Stimulated activated CD8-positive, alpha-beta memory T cell treated with anti-CD3 and anti-CD28 coated beads, Interleukin-15, amount 100 ng/mL, for 4 hours (primary cell): ENCODE results near the gene ATP6V1C2.
"Not testable (repeated sequence)": the region's sequence is repeated elsewhere in the genome, so short reads cannot be mapped to it uniquely, and the experiment has no call there.

Source experiments
- DNase-seq, 2 donors: peaks; one replicate each; pipeline ENCODE4 v3.0.0-alpha.2; 2020; ENCODE audit warnings: low read depth in 2 of 2

ATP6V1C2 gene

DNA sequence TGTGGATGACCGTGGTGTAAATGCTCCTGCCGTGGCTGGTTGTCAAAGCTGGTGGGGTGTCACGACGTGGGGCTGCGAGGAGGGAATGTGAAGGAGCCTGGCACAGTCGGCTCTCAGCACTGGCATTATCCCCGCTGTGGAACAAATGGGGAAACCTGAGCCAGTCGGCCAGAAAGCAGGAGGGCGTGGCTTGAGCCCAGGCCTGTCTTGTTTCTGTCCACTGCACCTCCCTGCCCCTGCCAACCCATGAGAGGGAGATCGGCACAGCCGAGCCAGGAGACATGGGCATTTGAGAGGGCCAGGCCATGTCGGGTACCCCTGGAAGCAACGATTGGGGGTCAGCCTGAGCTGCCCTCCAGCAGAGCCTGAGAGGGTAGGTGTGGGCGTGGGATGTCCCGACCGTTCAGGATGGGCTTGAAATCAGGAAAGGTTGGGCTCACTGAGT is 46.7 kb downstream of the ATP6V1C2 start:
- DNase-seq, result no peak

DNA sequence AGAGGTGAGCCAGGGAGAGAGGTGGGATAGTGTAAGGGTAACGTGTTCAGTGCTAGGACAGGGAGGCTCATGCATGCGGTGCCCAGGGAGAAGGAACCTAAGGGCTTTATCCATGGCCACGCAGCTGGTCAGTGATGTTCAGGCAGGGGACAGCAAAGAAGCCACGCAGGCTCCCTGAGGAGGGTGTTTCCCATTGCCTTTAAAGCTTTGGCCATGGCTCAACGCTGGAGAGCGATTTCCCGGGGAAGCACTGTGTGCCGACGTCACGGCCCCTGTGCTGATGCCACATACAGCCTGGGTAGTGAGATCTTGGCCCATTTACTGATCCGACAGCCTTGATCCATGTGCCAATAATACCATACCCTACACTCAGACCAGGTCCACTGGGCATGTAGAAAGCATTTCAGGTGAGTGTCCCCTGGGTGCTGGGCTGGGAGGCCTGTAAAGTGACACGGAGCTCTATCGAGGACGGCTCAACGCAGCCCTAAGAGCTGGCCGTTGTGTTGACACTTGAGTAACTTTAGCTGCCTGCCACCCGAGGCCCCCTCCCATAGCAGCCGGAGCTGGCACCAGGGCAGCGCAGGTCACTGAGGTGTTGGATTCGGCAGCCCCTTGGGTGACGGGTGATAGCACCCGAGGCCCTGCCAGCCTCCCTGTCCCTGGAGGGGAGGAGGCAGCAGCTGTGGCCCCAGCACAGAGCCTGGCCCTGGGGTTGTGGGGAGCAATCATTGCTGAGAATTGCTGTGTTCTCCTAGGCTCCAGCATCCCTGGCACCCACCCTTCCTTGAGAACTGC is 49.7 kb downstream of the ATP6V1C2 start:
- no peak for DNase-seq

DNA sequence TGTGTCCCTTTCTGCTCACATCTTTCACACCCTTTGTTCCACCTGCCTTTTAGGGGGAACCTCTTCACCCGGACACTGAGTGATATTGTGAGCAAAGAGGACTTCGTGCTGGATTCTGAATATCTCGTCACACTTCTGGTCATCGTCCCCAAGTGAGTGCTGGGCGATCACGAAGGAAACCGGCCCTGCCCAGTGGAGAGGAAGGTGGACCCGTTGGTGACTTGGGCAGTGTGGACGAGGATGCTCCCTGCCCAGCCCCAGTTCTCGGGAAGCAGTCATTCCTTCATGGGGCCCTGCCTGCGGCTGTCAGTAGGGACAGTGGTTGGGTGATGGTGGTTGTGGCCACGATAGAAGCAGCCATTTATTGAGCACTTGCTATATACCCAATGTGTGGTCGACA is 50.4 kb downstream of the ATP6V1C2 start:
- no peak for DNase-seq

DNA sequence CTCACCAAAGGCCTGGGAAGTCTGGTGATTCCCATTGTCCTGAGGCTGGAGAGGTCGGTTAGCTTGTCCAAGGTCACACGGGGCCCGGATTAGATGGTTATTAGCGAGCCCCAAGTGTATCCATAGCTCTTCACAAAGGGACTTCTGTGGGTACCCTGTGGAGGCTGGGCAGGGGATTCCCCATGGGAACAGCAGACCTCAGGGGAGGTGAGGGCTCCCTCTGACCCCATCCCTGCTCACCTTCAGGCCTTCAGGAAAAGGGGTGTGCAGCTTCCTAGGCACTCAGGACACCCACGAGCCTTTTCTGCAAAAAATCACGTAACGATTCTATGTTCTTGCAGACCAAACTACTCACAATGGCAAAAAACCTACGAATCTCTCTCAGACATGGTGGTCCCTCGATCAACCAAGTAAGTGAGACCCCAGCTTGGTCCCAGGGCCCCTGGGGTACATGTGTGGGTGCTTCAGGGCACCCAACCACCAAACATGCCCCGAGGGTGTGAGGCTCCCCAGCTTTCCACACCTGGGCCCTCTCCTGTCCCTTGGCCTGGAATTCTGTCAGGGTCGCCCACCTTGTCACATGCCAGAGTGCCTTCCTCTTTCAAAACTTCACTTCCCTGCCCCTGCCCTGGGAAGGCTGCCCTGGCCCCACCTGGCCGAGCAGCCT is 50.9 kb downstream of the ATP6V1C2 start:
- DNase-seq, result no peak

DNA sequence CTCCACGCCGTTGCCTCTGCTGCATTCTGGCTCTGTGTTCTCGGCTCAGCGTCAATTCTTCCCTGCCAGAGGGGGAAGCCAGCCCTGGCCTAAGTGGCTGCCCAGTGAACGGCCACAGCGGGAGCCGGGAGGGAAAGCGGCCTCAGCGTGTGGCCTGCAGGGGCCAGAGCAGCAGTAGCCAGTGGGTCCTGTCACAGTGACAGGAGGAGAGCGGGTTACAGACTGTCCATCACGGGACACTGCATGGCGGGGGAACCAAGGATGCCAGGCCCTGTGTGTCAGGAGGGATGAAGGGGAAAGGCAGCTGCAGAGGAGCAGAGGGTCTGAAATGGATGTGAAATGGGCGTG is 51.4 kb downstream of the ATP6V1C2 start:
- no peak for DNase-seq

DNA sequence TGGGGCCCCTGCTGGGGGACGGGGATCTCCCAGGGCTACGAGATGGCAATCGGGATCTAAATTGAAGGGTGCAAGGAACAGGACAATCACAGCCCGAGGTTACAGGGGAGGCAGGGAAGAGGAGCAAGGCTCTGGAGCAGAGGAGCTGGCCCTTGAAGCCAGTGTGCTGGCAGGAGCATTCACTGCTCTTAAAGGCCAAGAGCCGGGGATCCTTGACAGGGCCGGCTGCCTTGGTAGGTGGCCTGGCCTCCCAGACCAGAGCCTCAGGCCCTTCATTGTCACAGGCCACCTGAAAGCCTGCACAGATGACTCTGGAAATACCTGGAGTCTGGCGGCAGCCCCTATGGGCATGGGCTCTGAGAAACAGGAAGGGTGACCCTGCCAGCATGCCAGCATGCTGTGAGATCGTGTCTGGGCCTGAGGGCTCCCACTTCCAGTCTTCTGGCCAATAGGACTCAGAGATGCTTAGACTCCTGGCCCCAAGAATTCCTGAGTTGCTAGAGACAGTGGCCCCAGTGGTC is 52.5 kb downstream of the ATP6V1C2 start:
- no peak for DNase-seq

DNA sequence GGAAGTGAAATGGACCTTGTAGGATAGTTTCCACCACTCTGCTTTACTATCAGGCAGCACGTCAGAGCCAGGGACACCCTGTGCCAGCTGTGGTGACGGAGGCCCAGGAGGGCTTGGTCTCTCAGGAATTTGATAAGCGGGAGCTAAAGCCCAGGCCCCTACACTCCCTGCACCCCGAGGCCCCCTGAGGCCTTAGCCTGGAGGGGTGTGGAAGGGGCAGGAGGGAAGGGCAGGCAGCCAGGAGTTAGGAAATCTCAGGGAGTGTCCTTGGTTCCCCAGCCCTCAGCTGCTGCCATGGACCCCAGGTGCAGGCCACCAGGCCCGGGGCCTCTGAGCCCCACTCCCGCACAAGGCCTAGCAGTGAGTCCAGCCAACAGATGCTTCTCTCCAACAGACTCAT is 53.0 kb downstream of the ATP6V1C2 start:
- DNase-seq, result no peak

DNA sequence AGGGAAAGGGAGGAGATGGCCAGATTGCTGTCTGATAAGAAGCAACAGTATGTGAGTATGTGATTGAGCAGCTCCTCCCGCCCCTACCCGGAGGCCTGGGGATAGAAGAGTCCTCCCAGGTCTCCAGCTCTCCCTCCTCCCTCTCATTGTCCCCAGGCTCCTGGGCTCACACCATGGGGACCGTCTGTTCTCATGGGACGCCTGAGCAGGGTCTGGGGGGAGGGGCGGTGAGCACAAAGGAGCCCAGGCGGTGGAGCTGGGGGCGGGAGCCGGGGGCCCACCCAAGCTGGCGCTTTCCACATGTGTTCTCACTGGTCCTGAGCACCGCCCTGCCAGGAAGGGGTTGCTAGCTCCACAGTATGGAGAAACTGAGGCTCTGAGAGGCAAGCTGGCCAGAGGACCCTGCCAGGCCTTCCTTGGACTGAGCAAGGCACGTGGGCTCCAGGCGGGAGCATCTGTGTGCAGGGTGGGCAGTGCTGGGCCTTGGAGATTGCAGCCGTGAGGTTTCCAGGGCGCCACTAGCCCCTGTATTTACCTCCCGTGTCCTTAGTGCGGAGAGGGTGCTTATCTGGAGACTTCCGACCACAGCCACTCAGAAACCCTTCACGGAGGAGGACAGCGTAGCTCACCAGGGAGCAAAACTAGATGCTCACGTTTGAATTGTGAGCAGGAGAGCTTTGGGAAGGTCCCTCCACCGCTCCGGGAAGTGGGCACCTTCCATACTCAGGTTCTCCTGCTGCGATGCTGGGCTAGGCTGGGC is 53.8 kb downstream of the ATP6V1C2 start:
- DNase-seq, result no peak

DNA sequence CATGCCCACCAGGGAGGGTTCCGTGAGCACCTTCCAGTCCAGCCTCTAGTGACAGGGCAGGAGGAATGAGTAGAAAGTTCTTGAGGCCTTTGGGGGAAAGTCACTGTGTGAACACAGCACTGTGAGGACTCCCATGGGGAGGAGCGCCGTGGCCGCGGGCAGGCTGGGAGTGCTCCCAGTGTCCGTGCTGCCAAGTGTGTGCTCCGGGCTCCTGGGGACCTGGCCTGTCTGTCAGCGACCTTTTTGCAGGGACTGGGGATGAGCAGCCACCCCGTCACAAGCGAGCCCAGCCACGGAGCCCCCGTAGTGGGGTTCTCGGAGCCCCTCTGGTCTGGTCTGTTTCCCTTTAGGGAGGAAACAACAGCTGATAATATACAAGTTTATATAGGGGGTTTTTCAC is 54.4 kb downstream of the ATP6V1C2 start:
- DNase-seq, result no peak

DNA sequence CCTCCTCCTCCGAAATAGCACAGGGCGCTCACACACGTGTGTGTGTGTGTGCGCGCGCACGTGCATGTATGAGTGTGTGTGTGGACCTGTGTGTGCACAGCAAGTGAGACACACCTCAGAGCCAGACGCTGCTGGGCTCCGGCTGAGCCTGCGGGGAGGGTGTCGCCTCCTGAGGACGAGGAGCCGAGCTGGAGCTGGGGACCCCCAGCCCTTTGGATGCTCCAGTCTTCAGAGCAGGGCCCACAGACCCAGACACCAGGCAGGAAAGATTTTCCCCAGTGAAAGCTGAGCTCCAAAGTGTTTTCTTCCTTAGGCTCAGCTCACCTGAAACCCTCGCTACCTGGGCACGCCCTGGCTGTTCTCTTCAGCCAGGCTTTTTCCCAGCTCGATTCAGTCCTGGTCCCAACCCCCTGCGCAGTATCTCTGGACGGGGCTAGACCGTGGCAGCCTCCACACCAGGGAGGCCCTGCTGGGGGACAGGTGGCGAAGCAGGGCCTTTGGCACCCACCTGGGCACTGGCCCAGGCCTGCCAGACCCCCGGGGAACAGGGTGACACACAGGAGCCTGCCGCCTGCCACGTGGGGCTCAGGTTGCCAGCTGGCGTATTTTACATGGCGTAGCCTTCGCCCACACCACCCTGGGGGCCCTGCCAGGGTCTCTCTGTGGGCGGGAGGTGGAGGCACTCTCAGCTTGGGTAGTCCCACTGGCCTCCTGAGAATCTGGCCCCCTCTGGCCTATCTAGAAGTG is 55.0 kb downstream of the ATP6V1C2 start:
- no peak for DNase-seq

DNA sequence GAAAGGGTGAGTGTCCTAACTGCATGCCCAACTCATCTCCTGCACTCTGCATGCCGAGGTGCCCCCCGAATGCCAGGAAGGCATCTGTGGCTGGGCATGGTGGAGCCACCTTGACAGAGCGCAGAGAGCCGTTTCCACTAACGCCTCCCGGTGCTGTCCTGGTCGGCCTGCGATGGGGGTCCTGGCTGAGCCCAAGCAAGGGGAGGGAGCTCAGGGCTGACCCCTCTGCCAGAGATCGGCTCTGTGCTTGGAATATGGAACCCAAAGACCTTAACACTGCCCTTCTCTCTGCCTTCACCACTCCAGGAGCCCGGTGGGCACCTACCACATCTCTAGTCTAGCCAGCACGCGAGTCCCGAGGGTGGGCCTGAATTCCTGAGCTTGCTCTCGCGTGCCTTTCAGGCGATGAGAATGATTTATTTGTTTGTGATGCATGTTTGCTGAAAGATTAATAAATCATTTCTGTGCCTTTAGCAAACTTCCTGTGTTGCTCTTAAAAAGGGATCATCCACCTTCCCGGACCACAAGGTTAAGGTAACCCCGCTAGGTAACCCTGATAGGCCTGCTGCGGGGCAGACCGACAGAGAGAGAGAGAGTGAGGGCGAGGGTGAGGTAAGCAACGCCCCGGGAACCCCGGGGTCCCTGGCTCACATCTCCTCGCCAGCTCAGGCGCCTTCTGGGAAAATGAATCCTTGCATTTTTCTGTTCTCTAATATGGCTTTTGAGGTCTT is 55.8 kb downstream of the ATP6V1C2 start:
- DNase-seq, result no peak

DNA sequence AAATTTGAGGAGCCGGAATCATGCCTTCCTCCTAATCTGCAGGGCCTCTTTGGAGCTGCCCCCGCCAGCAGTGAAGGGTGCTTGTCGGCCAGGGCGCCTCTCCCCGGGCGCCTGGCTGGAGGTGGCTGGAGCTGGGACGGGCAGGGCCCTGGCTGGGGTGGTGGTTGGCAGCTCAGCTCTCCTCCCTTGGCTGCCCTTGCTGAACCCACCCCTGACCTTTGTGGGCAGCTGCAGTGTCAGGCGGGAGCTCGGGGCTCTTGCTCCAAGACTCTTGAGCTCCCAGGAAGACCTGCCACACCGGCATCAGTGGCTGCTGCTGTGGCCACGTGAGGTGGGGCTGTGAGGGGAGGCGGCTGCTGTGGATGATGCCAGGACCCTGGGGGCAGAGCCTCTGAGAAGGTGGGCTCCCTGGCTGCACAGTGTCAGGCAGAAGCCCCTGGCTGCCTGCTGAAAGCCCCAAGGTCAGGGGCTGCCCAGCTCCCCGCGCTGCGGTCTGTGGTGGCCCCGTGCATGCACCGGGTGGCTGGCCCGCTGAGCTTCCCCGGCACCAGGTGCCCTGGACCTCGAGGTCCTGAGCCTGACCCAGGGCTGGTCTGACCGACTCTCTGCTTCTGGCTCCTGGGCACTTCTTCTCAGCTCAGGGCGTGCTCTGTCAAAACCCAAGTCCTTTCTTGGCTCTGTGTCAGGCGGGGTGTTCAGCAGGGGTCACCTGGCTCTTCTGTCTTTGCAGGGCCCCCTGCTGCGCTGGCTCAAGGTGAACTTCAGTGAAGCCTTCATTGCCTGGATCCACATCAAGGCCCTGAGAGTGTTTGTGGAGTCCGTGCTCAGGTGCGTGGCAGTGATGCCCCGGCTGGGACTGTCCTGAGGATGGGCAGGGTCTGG is 56.7 kb downstream of the ATP6V1C2 start:
- no peak for DNase-seq

DNA sequence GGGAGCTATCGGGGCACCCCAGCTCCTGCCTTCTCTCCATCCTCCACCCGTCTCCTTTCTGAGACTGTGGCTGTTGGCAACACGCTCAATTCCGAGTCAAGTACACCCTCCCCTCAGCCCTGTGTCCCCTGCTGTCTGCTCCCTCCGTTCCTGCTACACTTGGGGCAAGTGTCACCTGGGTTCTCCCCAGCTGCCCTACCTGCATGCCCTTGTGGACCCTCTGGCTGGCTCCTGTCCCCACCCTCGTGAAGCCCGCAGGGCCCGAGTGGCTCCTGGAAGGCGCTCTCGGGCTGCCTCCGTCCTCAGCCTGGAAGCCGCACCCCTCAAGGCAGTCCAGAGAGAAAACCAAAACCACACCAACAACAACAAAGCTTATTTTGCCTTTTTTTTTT is 57.3 kb downstream of the ATP6V1C2 start:
- no peak for DNase-seq

DNA sequence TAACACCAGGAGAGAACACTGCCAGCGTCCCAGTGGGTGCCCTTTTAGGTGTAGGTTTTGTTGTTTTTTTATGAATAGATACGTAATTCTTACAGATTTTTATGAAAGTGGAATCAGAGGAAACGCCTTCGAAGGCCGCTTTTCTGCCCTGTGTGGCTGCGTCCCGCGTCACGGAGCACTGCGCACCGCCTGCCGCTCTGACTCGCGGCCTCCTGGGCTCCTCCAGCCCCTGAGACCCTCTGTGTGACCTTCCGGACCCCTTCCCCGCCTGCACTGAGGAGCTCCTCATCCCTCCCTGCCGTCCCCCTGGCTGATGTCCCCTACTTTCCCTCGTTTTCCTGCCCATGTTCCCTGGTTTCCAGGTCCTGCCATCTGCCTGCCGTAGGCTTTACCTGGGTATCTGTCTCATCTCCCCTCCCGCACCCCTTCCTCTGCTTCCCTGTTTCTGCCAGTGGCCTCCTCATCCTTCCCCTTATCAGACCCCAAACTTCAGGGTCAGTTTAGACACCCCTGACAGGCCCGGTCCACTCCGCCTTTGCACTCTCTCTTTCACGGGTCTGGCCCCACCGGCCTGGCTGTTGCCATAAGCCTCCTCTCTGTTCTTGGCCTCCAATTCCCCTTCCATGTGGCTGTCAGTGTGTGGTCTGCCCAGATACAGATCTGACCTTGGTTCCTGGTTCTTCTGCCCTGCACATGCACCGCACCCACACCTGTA is 58.5 kb downstream of the ATP6V1C2 start:
- no peak for DNase-seq

DNA sequence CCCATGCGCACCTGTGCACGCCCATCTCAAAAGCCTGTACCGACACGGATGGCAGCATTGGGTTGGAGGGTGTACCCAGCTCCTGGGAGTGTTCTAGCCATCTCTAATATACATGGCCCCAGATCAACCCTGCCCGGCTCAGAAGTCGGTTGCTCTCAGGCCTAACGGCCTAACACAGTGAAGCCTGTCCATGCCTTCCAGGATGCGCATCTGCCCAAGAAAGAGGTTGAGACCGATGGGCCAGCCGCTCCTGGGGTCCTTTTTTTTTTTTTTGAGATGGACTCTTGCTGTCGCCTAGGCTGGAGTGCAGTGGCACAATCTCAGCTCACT is 59.0 kb downstream of the ATP6V1C2 start:
- DNase-seq, result no peak

DNA sequence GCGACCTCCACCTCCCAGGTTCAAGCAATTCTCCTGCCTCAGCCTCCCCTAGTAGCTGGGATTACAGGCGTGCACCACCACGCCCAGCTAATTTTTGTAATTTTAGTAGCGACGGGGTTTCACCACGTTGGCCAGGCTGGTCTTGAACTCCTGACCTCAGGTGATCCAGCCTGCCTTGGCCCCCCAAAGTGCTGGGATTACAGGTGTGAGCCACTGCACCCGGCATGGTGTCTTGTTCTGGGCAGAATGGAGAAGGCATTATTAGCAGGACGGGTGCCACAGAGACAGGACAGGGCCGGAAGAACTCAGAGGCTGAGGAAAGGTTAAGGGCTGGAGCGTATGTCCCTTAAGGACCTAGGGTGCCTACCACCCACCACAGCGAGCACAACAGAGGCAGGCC is 59.4 kb downstream of the ATP6V1C2 start:
- DNase-seq, result not testable (repeated sequence)

DNA sequence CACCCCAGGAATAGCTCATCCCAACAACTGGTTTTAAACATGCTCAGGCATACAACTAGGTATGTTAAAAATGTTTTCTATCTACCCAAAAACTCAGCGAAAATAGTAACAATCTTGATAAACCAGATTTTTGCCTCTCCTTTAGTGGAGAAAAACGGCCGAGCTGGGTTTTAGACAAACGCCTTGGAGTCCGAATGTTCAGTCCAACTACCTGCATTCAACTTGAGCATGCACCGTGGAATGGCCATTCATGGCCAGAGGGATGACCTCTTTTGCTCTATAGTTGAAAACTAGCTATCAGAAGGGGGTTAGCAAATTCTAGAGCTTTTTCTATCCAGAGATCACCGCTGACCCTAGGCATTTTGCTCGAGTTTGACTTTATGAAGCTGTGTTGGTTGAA is 60.3 kb downstream of the ATP6V1C2 start:
- no peak for DNase-seq

DNA sequence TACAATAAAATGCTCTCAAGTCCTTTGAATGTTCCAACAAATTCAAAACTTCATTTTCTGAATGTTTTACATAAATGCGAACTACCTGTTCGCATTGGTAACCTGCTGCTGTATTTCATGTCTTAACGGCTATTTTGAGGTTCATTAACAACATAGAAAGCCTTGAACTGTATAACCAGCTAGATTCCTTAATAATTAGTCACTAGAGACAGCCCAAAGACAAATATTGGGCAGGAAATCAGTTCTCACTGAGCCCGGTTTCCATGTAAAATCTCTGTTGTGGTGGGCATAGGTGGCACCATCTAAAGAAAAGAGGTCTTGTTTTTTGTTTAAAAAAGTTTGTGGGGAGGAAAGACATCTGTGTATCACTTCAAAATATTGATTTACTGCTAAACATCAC is 62.0 kb downstream of the ATP6V1C2 start:
- no peak for DNase-seq

DNA sequence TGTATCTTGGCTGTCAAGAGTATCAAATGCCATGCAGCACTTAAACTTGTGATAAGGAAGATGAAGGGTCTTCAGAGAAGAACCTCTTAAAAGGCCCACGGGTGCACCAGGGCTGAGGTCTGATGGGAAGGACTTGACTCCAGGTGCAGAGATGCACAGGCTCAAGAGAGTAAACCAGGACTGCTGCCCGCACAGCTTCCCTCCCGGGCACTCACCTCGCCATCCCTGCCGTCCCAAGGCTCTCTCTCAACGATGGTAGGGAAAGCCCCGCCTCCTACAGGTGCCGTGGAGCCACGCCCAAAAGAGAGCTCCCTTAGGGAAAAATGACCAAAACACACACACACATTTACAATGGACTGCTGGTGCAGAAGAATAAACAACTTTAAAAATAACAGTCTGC is 63.3 kb downstream of the ATP6V1C2 start:
- no peak for DNase-seq

DNA sequence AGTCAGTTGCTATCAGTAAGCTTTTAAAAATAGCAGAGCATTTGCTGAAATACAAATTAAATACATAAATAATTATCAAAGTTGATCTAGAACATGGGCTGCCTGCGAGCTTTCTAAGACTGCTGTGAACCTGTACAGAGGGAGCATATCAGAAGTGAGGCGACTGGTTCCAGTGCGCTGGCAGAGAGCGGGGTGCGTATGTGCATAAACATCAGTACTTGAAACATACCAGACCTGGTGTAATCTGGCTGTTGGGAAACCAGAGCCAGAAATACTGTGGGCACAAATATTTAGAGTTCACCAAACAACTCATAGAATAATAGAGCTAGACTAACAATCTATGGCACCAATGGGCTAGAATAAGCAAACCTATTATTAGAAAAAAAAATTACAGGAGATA is 63.8 kb downstream of the ATP6V1C2 start:
- no peak for DNase-seq
